Measurements from ENCODE around the gene FLVCR1. TPM values are rescaled to one million over a fixed set of nuclear protein-coding genes. Genes with fewer than 3 reads are reported as not detected.
A peak's percentile ranks its signal among the peaks of the same experiment; 100 is the strongest.

Gene FLVCR1
- total and polyA plus RNA-seq, 9 of the 15 experiments (the other 6 are each of a cell fraction or from before 2014, with no cell fraction given), result 5.2 to 18.0 (median 12.5) TPM

- TF ChIP-seq MGA (IDR thresholded peaks at IDR 0.05) (peak; percentile 30; the same call in 1 of the 2 replicates), REST (IDR thresholded peaks at IDR 0.05; ENCODE audit: borderline replicate concordance) (no peak), REST (CRISPR knock-in tag; IDR thresholded peaks at IDR 0.05; ENCODE audit: low read depth) (no peak), PPARD (CRISPR knock-in tag; IDR thresholded peaks at IDR 0.05) (no peak), E2F6 (IDR thresholded peaks at IDR 0.05; ENCODE audit: borderline replicate concordance in 1 of 2, extremely low read depth in 1 of 2, insufficient read depth in 1 of 2, insufficient read length in 1 of 2, low read depth in 1 of 2, low read length in 1 of 2, poor library complexity in 1 of 2, severe bottlenecking in 1 of 2) (peak in 1 of 2 experiments; percentile 17)
Observed at GRCh38 chr1:212917858-212918257, 59.8 kb downstream of the FLVCR1 start (continued).
